ENCODE measurements around the gene VEZF1. TPM values are rescaled to one million over a fixed set of nuclear protein-coding genes. Genes with fewer than 3 reads are reported as not detected.
A peak's percentile ranks its signal among the peaks of the same experiment; 100 is the strongest.

VEZF1 gene
- total RNA-seq, 8 experiments from 2014 or later: 14.0 to 87.6 (median 43.0) TPM

DNA sequence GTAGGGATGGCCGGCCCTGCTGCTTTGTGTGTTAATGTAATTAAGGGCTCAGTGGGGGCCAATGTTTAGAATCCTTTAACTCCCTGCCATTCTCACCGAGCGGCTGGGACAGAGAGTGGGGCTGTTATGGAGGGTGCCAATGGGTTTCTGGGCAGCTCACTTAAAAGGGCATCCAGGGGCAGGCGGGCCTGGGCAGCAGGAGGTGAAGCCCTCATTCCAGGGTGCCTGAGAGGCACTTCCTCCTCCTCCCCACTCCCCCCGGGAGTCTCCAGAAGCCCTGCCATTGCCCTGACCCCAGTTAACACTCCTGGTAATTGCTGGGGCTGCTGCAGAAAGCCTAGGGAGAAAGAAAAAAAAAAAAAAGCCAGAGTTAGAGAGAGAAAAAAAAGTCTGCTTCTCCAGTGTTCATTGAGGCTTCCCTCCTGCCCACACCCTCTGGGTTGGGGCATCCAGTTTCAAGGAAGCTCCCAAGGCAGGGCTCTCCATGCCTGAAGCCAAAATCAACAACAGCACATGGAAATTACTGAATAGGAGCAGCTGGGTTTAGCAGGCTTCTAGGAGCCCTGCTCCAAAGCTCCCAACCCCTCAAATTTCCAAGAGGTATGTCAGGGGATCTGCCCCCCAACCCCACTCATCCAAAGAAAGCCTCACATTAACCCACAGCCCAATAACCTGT lies 60.9 kb downstream of the VEZF1 start:
- H3K27ac ChIP-seq: peak overlapping the region; percentile 35 to 55
- in situ Hi-C loops (cut with MboI; ENCODE audit: low pct_unique_long_range_greater_than_20kb in 2 of 9, low sequenced_read_pairs in 9 of 9, unreplicated experiment in 9 of 9): no loop called here
- H3K4me3 ChIP-seq: no peak overlapping the region
- peaks cover 28 to 54% of the 10 kb centered on the region in 2 donors for H3K4me1 ChIP-seq (replicated peaks in 1 of 2)
- ATAC-seq (replicated peaks in 6 of 8): peak; percentile 78 to 98 (median 88)
- WGBS, 10 experiments: 20 to 41% (median 20%) methylated on average over 1 to 3 of the region's 5 CpGs; no CpG with 5 or more reads in 6 of the 10 experiments

DNA sequence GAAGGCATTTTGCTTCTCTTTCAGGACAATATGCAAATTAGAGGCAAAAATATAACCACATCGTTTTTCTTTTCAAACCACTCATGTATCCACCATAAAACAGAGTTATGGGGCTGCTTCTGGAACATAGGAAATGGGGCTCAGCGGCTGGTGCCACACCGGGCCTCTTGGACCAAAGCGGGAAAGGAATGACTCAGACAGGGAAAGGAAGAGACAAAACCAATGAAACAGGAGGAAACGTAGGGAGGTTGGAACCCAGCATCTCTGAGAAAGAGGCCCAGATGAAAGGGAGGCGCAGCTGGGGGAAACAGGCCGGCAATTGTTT lies 61.4 kb downstream of the VEZF1 start:
- no peak for ATAC-seq (replicated peaks in 6 of 8)
- in situ Hi-C loops (cut with MboI; ENCODE audit: low pct_unique_long_range_greater_than_20kb in 2 of 9, low sequenced_read_pairs in 9 of 9, unreplicated experiment in 9 of 9): no loop called here
- peaks cover 33 to 57% of the 10 kb centered on the region in 2 donors for H3K4me1 ChIP-seq (replicated peaks in 1 of 2)
- H3K27ac ChIP-seq: no peak overlapping the region
- no peak overlapping the region for H3K4me3 ChIP-seq
- 19 to 79% (median 45%) methylated on average over 3 to 7 of the region's 7 CpGs; no CpG with 5 or more reads in 2 of the 10 experiments for WGBS, 10 experiments

DNA sequence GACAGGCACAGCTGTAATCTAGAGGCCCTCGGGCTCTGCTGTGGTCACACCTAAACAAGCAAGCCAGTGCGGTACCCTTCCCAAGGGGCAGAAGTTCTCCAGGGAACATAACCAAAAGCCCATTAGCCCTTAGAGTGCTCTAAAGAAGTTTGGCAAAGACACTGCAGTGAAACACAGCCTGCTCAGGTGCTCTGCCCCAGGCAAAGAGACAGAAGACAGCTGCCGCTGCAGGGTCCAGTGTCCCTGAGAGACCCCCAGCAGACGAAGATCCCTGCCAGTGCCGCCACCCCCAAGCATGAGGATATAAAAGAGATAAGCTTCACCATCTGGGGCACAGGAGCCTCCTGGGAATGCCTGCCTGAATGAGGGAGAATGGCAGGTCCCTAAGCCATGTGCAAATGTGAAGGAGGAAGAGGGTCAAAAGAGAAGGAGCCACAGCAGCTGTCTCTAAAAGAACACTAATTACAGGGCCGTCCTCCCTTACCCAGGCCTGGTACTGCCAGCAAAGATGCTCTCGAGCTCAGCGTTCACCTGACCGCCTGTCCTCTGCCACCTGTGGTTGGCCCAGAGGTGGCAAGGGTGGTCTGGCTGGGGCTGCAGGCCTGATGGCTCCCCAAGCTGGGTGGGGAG lies 62.6 kb downstream of the VEZF1 start:
- peak in 1 of 8 experiments; percentile 5 for ATAC-seq (replicated peaks in 6 of 8)
- peak overlapping the region; percentile 27 to 41 for H3K27ac ChIP-seq
- in situ Hi-C loops (cut with MboI; ENCODE audit: low pct_unique_long_range_greater_than_20kb in 2 of 9, low sequenced_read_pairs in 9 of 9, unreplicated experiment in 9 of 9): no loop called here
- WGBS, 10 experiments: 37 to 100% (median 51%) methylated on average over 1 to 6 of the region's 9 CpGs; no CpG with 5 or more reads in 4 of the 10 experiments
- H3K4me3 ChIP-seq: no peak overlapping the region
- H3K4me1 ChIP-seq (replicated peaks in 1 of 2): peaks cover 41 to 58% of the 10 kb centered on the region in 2 donors

DNA sequence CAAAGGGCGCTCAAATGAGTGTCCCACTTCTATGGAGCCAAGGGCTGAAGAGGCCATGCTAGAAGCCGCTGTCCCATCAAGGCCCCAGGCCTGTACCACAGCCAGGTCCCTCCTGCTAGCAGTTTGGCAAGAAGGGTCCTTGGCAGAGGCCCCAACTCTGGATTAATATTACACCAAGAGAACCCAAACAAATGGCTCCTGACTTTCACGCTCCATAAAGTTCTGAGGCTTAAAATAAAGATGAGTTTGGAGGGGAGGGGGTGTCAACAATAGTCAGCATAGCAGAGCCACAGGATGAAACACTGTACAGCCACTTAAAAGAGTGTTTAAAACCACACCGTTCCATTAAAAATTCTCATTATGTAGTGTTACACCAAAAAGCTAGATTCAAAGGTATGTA lies 63.4 kb downstream of the VEZF1 start:
- WGBS, 10 experiments: 76 to 100% (median 91%) methylated on average over 1 to 4 of the region's 4 CpGs
- H3K4me3 ChIP-seq: no peak overlapping the region
- ATAC-seq (replicated peaks in 6 of 8): no peak
- in situ Hi-C loops (cut with MboI; ENCODE audit: low pct_unique_long_range_greater_than_20kb in 2 of 9, low sequenced_read_pairs in 9 of 9, unreplicated experiment in 9 of 9): no loop called here
- no peak overlapping the region for H3K27ac ChIP-seq
- H3K4me1 ChIP-seq (replicated peaks in 1 of 2): peaks cover 41 to 58% of the 10 kb centered on the region in 2 donors

Other genes with a start within 250 kb of the VEZF1 start
- gene CCDC182, start 243.0 kb downstream of the VEZF1 start, total RNA-seq: under 1 TPM in 2 of 8 experiments, not detected in 6; 0.25 to 0.76 TPM
- 10 to 100 TPM; 33.4 to 72.9 (median 47.4) TPM for gene MRPS23, start 138.2 kb downstream of the VEZF1 start, total RNA-seq
- 10 to 100 TPM in 6 of 8 experiments, 1 to 10 TPM in 2; 6.9 to 37.4 (median 16.3) TPM for gene CUEDC1, start 32.8 kb downstream of the VEZF1 start, total RNA-seq
- 100 to 1,000 TPM; 118 to 433 (median 192) TPM for gene SRSF1, start 19.0 kb upstream of the VEZF1 start, total RNA-seq
- gene DYNLL2, start 95.2 kb upstream of the VEZF1 start, total RNA-seq: 10 to 100 TPM; 16.8 to 78.7 (median 36.0) TPM
- gene OR4D1, start 160.1 kb upstream of the VEZF1 start, total RNA-seq: under 1 TPM in 5 of 8 experiments, not detected in 3; 0.05 to 0.76 (median 0.25) TPM
- under 1 TPM in 3 of 8 experiments, not detected in 5; 0.17 to 0.35 (median 0.28) TPM for gene OR4D2, start 178.7 kb upstream of the VEZF1 start, total RNA-seq
- gene EPX, start 204.5 kb upstream of the VEZF1 start, total RNA-seq: under 1 TPM in 5 of 8 experiments, not detected in 3; 0.27 to 0.66 (median 0.38) TPM
- gene MKS1, start 231.0 kb upstream of the VEZF1 start, total RNA-seq: 10 to 100 TPM in 7 of 8 experiments, 1 to 10 TPM in 1; 7.4 to 32.3 (median 20.9) TPM

All from motor neuron (in vitro differentiated cells).